GM23248 (cell line): Measurements from ENCODE around the gene TBC1D10B.

ENCODE experiments used
- EZH2 ChIP-seq: fragments of 200-600 bp; sonication (generic); IDR thresholded peaks from 2 replicates; pipeline ENCODE4 v1.6.1; 2018; ENCODE audit warnings: antibody characterized with exemption, mild to moderate bottlenecking; ENCODE audit not compliant: insufficient read depth, poor library complexity, severe bottlenecking
- EZH2phosphoT487 ChIP-seq: fragments of 200-600 bp; sonication (generic); IDR thresholded peaks from 2 replicates; pipeline ENCODE4 v1.6.1; 2018; ENCODE audit warnings: antibody characterized with exemption, moderate library complexity, mild to moderate bottlenecking, low read depth; ENCODE audit not compliant: insufficient read depth

DNA sequence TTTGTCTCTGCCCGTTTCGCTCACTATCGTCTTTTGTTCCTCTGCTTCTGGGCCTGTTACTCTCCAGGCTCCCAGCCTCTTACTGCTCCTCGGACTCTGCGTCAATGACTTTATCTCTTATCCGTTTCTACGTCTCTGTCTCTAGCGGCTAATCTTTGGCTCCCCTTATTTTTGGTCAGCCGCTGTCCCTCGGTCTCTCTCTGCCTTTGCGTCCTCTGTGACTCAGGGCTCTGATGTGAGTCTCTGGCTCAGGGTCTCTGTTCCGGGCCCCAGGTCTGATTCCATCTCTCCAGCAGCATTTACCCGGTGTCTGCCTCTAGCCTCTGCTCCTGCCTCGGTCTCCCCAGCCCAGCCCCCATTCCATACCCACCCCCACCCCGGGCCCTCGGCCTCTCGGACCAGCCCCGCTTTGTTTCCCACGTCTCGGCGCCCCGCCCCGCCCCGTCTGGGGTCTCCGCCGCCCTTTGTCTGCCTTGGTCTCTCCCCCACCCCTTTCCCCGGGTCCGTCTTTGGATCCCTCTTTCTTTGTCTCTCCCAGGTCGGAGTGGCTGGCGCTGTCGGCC is 24.4 kb upstream of the TBC1D10B start:
- no peak for TF ChIP-seq EZH2
- TF ChIP-seq EZH2phosphoT487: no peak
